Caco-2 (cell line): ENCODE data around the gene IL31RA. TPM values are rescaled to one million over a fixed set of nuclear protein-coding genes. Genes with fewer than 3 reads are reported as not detected.

Experiments used
- BruUV-seq: library from RNA; stranded (reverse); fragments of 400-500 nt; replicated peaks from 2 replicates; lab custom pipeline; 2021; lab: Mats Ljungman, UMichigan
- CTCF ChIA-PET: fragments of 300-600 bp; sonication (Branson Sonifier 250); formaldehyde crosslinking; loops from one replicate; lab custom pipeline; 2022; ENCODE audit warnings: antibody characterized with exemption; lab: Charles Lee
- POLR2A ChIA-PET: fragments of 300-600 bp; sonication (Branson Sonifier 250); formaldehyde crosslinking; loops from one replicate; lab custom pipeline; 2022; ENCODE audit warnings: antibody characterized with exemption; lab: Charles Lee
- DNase-seq, 2 experiments: peaks; one replicate each; pipeline versions ENCODE4 v3.0.0 to v3.0.0-alpha.2; 2020 to 2022
- H3K27me3 ChIP-seq: replicated peaks from 2 replicates; pipeline ENCODE4 v1.6.0; 2011; ENCODE audit warnings: low read length; ENCODE audit not compliant: control insufficient read depth, insufficient read depth
- H3K36me3 ChIP-seq: 2 replicates; pipeline ENCODE4 v1.5.1; 2011; ENCODE audit warnings: low read length; ENCODE audit not compliant: control insufficient read depth, insufficient read depth
- H3K4me1 ChIP-seq: fragments of 250-450 bp; sonication (Bioruptor Pico); 2 replicates; pipeline ENCODE4 v1.5.1; 2020; ENCODE audit warnings: mild to moderate bottlenecking
- H3K4me3 ChIP-seq: 2 replicates; pipeline ENCODE4 v1.5.1; 2011; ENCODE audit warnings: low read depth, mild to moderate bottlenecking, control low read depth, low read length
- H3K9me3 ChIP-seq: fragments of 250-450 bp; sonication (Bioruptor Pico); 2 replicates; pipeline ENCODE4 v1.5.1; 2020; ENCODE audit warnings: mild to moderate bottlenecking, moderate library complexity
- H3K27ac Mint-ChIP-seq: one replicate; pipeline ENCODE4 v1.8.0; 2022; ENCODE audit warnings: mixed read lengths; ENCODE audit not compliant: unreplicated experiment
- H3K27me3 Mint-ChIP-seq: one replicate; pipeline ENCODE4 v1.8.0; 2022; ENCODE audit warnings: mixed read lengths; ENCODE audit not compliant: insufficient read depth, unreplicated experiment
- H3K36me3 Mint-ChIP-seq: one replicate; pipeline ENCODE4 v1.8.0; 2022; ENCODE audit warnings: mild to moderate bottlenecking, mixed read lengths; ENCODE audit not compliant: insufficient read depth, unreplicated experiment
- H3K4me1 Mint-ChIP-seq: one replicate; pipeline ENCODE4 v1.8.0; 2022; ENCODE audit warnings: low read depth, mixed read lengths; ENCODE audit not compliant: unreplicated experiment
- H3K4me3 Mint-ChIP-seq: one replicate; pipeline ENCODE4 v1.8.0; 2022; ENCODE audit warnings: mild to moderate bottlenecking, moderate library complexity, mixed read lengths; ENCODE audit not compliant: unreplicated experiment
- H3K9me3 Mint-ChIP-seq: one replicate; pipeline ENCODE4 v1.8.0; 2022; ENCODE audit warnings: mixed read lengths; ENCODE audit not compliant: unreplicated experiment
- CTCF ChIP-seq, 2 experiments: fragments of 200-600 bp in 1 of 2; IDR thresholded peaks; 1 replicate in 1 of 2; 2 replicates in 1 of 2; pipeline versions ENCODE4 v1.5.1 to v1.8.0; 2011 to 2022; ENCODE audit warnings: antibody characterized with exemption in 1 of 2, control low read depth in 1 of 2, inconsistent platforms in 1 of 2, low read depth in 1 of 2, low read length in 1 of 2, mild to moderate bottlenecking in 1 of 2, moderate library complexity in 1 of 2; ENCODE audit not compliant: insufficient read depth in 1 of 2, severe bottlenecking in 1 of 2, unreplicated experiment in 1 of 2
- intact Hi-C: fragments of 100-400 bp; cut with micrococcal nuclease; formaldehyde crosslinking; loops from one replicate; pipeline ENCODE4 v1.10.0; 2022; ENCODE audit not compliant: unreplicated experiment
- total RNA-seq: library from RNA; stranded (reverse); gene quantifications from 2 replicates; pipeline ENCODE4 v1.2.3, GENCODE V29; 2022

IL31RA gene
- total RNA-seq, 1 experiment from 2014 or later, result not detected

- Mint-ChIP-seq H3K4me3 (no peak overlapping the region), H3K36me3 (no peaks in the 10 kb centered on the region), H3K27ac (no peak overlapping the region), H3K27me3 (no peaks in the 10 kb centered on the region), H3K9me3 (no peaks in the 10 kb centered on the region), H3K4me1 (no peaks in the 10 kb centered on the region)
- no peak for DNase-seq
- intact Hi-C loops, result no loop called here
- Histone ChIP-seq H3K4me3 (no peak overlapping the region), H3K36me3 (no peaks in the 10 kb centered on the region), H3K27me3 (no peaks in the 10 kb centered on the region), H3K4me1 (no peaks in the 10 kb centered on the region), H3K9me3 (no peaks in the 10 kb centered on the region)
- POLR2A ChIA-PET, result no interaction called here
- no peak for TF ChIP-seq CTCF (IDR thresholded peaks at IDR 0.05; ENCODE audit: insufficient read depth in 1 of 2, low read depth in 1 of 2, low read length in 1 of 2, severe bottlenecking in 1 of 2, unreplicated experiment in 1 of 2)
- BruUV-seq, result no TSS peak
- CTCF ChIA-PET, result no interaction called here
Measured at GRCh38 chr5:55817030-55817429, 34.1 kb upstream of the IL31RA start.

- TF ChIP-seq CTCF (IDR thresholded peaks at IDR 0.05; ENCODE audit: insufficient read depth in 1 of 2, low read depth in 1 of 2, low read length in 1 of 2, severe bottlenecking in 1 of 2, unreplicated experiment in 1 of 2), result no peak
- Mint-ChIP-seq H3K4me3 (no peak overlapping the region), H3K27me3 (no peaks in the 10 kb centered on the region), H3K27ac (no peak overlapping the region), H3K36me3 (no peaks in the 10 kb centered on the region), H3K9me3 (no peaks in the 10 kb centered on the region), H3K4me1 (no peaks in the 10 kb centered on the region)
- no peaks in the 10 kb centered on the region for H3K36me3 ChIP-seq
- CTCF ChIA-PET, result no interaction called here
- intact Hi-C loops, result no loop called here
- no peak overlapping the region for H3K4me3 ChIP-seq
- H3K4me1 ChIP-seq, result no peaks in the 10 kb centered on the region
- POLR2A ChIA-PET, result no interaction called here
- no peaks in the 10 kb centered on the region for H3K9me3 ChIP-seq
- no peak for DNase-seq
- no peaks in the 10 kb centered on the region for H3K27me3 ChIP-seq
- BruUV-seq, result no TSS peak
Measured at GRCh38 chr5:55820488-55820887, 30.7 kb upstream of the IL31RA start.

GRCh38 chr5:55821731-55822512, 29.2 kb upstream of the IL31RA start:
- DNase-seq, result no peak
- BruUV-seq, result no TSS peak
- H3K4me3 ChIP-seq, result no peak overlapping the region
- no peak for TF ChIP-seq CTCF (IDR thresholded peaks at IDR 0.05; ENCODE audit: insufficient read depth in 1 of 2, low read depth in 1 of 2, low read length in 1 of 2, severe bottlenecking in 1 of 2, unreplicated experiment in 1 of 2)
- Mint-ChIP-seq H3K27me3 (no peaks in the 10 kb centered on the region), H3K4me1 (no peaks in the 10 kb centered on the region), H3K36me3 (no peaks in the 10 kb centered on the region), H3K27ac (no peak overlapping the region), H3K9me3 (no peaks in the 10 kb centered on the region), H3K4me3 (no peak overlapping the region)
- intact Hi-C loops, result no loop called here
- H3K27me3 ChIP-seq, result no peaks in the 10 kb centered on the region
- no peaks in the 10 kb centered on the region for H3K9me3 ChIP-seq
- POLR2A ChIA-PET, result no interaction called here
- H3K4me1 ChIP-seq, result no peaks in the 10 kb centered on the region
- CTCF ChIA-PET, result no interaction called here
- H3K36me3 ChIP-seq, result no peaks in the 10 kb centered on the region
